Neural progenitor cell (in vitro differentiated cells): Measurements from ENCODE around the gene GNG14.

Experiments
- CTCF ChIP-seq: fragments of 200-600 bp; sonication (generic); IDR thresholded peaks from 2 replicates; pipeline ENCODE4 v1.5.1; 2017; ENCODE audit warnings: antibody characterized with exemption, mild to moderate bottlenecking
- EZH2 ChIP-seq: fragments of 200-600 bp; sonication (generic); IDR thresholded peaks from 2 replicates; pipeline ENCODE4 v1.6.1; 2017; ENCODE audit warnings: antibody characterized with exemption, mild to moderate bottlenecking, moderate library complexity
- EZH2phosphoT487 ChIP-seq: fragments of 200-600 bp; sonication (generic); IDR thresholded peaks from 2 replicates; pipeline ENCODE4 v1.6.1; 2017; ENCODE audit warnings: antibody characterized with exemption

- TF ChIP-seq EZH2phosphoT487: no peak
- TF ChIP-seq CTCF: no peak
- no peak for TF ChIP-seq EZH2
These were observed 39.2 kb downstream of the GNG14 start for GRCh38 chr19:12726988-12727316.
